ENCODE data around the gene CDC42BPA. TPM values are rescaled to one million over a fixed set of nuclear protein-coding genes. Genes with fewer than 3 reads are reported as not detected.

The CDC42BPA gene
- polyA plus RNA-seq, 1 donor from 2014 or later: 22.9 TPM

DNA sequence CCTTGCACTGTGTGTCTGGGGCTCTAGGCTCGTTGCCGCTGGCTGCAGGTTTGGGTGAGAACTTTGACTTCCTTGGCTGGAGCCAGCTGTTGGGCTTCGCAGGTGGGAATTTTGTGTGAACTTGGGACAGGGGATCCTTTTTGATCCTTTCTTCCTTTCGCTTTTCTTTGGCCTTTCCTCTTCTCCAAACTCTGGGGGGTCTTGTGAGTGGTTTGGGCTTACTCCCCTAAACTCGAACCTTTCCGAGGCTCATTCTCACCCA lies 377.6 kb downstream of the CDC42BPA start:
- Histone ChIP-seq H3K27ac (ENCODE audit: low read length) (no peak overlapping the region), H3K79me2 (replicated peaks; ENCODE audit: insufficient read depth, low read length) (no peaks in the 10 kb centered on the region), H3K9me3 (ENCODE audit: low read length) (no peaks in the 10 kb centered on the region), H3K4me3 (ENCODE audit: low read length) (peak overlapping the region; percentile 88), H3K9ac (ENCODE audit: low read length) (peak overlapping the region; percentile 56), H3K4me2 (ENCODE audit: low read length) (peak overlapping the region; percentile 80), H2AFZ (ENCODE audit: low read depth, low read length) (peak overlapping the region; percentile 47), H3F3A (ENCODE audit: insufficient read depth, low read length, poor library complexity, severe bottlenecking) (no peaks in the 10 kb centered on the region), H3K9me2 (ENCODE audit: insufficient read depth, low read length) (no peaks in the 10 kb centered on the region), H4K20me1 (ENCODE audit: insufficient read depth) (no peaks in the 10 kb centered on the region), H3K36me3 (ENCODE audit: insufficient read depth, low read length) (no peaks in the 10 kb centered on the region), H3K27me3 (ENCODE audit: insufficient read depth, low read depth, low read length) (no peaks in the 10 kb centered on the region)
- TF ChIP-seq EZH2 (IDR thresholded peaks at IDR 0.05; ENCODE audit: borderline replicate concordance, insufficient read depth, low read length, poor library complexity, severe bottlenecking): no peak

DNA sequence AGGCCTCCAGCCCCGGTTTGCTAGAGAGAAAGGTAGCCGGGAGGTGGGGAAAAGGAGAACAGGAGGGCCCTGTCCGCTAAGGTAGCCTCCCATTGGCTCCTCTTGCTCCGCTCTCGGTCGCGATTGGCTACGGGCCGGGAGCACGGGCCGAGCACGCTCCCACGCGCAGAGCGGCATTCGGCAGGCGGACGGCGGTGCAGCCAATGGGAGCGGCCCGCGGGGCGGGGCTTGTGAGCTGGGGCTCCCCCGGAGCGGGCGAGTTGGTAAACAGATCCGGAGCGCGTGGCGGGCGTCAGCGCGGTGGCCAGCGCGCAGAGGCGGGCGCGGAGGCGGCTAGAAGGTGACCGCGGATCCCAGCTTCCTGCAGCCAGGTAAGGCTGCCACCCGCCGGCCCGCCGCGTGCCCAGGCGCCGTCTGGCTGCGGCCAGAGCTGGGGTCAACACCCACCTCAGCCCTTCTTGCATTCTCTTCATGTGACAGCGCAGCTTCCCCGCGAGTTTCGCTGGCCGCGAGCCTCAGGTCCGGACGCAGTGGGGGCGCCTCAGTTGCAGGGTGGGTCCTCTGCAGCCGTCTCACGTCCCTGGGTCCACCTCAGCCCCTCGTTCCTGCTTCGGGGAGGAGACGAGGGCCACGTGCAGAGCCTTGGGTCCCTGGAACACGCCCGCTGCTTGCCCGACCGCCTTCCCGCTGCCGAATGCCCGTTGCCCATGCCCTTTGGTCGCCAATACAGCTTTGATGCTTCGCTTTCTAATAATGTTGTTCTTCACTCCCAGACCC lies 378.1 kb downstream of the CDC42BPA start, which contains the start of gene COQ8A:
TSS of gene COQ8A (plus strand) at position 266 of the 777 bp plus-strand sequence. CDS start 21,092 bp downstream, outside the sequence.
- Histone ChIP-seq H3K4me3 (ENCODE audit: low read length) (peak within 1 kb of the TSS; percentile 88), H3K36me3 (ENCODE audit: insufficient read depth, low read length) (no peaks in the 10 kb centered on the region), H3K27me3 (ENCODE audit: insufficient read depth, low read depth, low read length) (no peaks in the 10 kb centered on the region), H3K4me2 (ENCODE audit: low read length) (peak within 1 kb of the TSS; percentile 80), H2AFZ (ENCODE audit: low read depth, low read length) (peak within 1 kb of the TSS; percentile 99), H3K9me2 (ENCODE audit: insufficient read depth, low read length) (no peaks in the 10 kb centered on the region), H3K9ac (ENCODE audit: low read length) (peak within 1 kb of the TSS; percentile 86), H3K27ac (ENCODE audit: low read length) (peak within 1 kb of the TSS; percentile 93), H3K9me3 (ENCODE audit: low read length) (no peaks in the 10 kb centered on the region), H3F3A (ENCODE audit: insufficient read depth, low read length, poor library complexity, severe bottlenecking) (no peaks in the 10 kb centered on the region), H3K79me2 (replicated peaks; ENCODE audit: insufficient read depth, low read length) (no peaks in the 10 kb centered on the region), H4K20me1 (ENCODE audit: insufficient read depth) (no peaks in the 10 kb centered on the region)
- TF ChIP-seq SMC3 (conservative IDR thresholded peaks at IDR 0.05; ENCODE audit: poor library complexity): peak; percentile 55
- TF ChIP-seq RAD21 (conservative IDR thresholded peaks at IDR 0.05): peak; percentile 44
- TF ChIP-seq EP300 (conservative IDR thresholded peaks at IDR 0.05; ENCODE audit: poor library complexity, severe bottlenecking): no peak
- TF ChIP-seq MXI1 (conservative IDR thresholded peaks at IDR 0.05; ENCODE audit: poor library complexity, severe bottlenecking): peak; percentile 95
- TF ChIP-seq, protein P1, sequence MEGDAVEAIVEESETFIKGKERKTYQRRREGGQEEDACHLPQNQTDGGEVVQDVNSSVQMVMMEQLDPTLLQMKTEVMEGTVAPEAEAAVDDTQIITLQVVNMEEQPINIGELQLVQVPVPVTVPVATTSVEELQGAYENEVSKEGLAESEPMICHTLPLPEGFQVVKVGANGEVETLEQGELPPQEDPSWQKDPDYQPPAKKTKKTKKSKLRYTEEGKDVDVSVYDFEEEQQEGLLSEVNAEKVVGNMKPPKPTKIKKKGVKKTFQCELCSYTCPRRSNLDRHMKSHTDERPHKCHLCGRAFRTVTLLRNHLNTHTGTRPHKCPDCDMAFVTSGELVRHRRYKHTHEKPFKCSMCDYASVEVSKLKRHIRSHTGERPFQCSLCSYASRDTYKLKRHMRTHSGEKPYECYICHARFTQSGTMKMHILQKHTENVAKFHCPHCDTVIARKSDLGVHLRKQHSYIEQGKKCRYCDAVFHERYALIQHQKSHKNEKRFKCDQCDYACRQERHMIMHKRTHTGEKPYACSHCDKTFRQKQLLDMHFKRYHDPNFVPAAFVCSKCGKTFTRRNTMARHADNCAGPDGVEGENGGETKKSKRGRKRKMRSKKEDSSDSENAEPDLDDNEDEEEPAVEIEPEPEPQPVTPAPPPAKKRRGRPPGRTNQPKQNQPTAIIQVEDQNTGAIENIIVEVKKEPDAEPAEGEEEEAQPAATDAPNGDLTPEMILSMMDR (IDR thresholded peaks at IDR 0.05; ENCODE audit: poor library complexity, severe bottlenecking): peak; percentile 38
- TF ChIP-seq POLR2AphosphoS5 (IDR thresholded peaks at IDR 0.05): no peak
- TF ChIP-seq TAF1 (IDR thresholded peaks at IDR 0.05; ENCODE audit: low read depth): no peak
- TF ChIP-seq EZH2 (IDR thresholded peaks at IDR 0.05; ENCODE audit: borderline replicate concordance, insufficient read depth, low read length, poor library complexity, severe bottlenecking): no peak
- no peak for TF ChIP-seq REST (IDR thresholded peaks at IDR 0.05; ENCODE audit: borderline replicate concordance)

Small RNA genes lying within 50 kb of the gene (small RNA-seq; reads per million reads assigned to genes)
- gene AL353689.1: 0 reads per million in 3 experiments

Other genes with a start within 250 kb of the CDC42BPA start
- gene ZNF678, start 245.1 kb upstream of the CDC42BPA start, polyA plus RNA-seq: 16.7 and 25.9 TPM in 2 replicates